A673 (cell line): Measurements from ENCODE around the gene DCAF8. TPM values are rescaled to one million over a fixed set of nuclear protein-coding genes. Genes with fewer than 3 reads are reported as not detected.

Experiments used
- BruUV-seq: library from RNA; stranded (reverse); fragments of 400-500 nt; replicated peaks from 2 replicates; lab custom pipeline; 2021; lab: Mats Ljungman, UMichigan
- CTCF ChIA-PET: fragments of 300-600 bp; sonication (Branson Sonifier 250); formaldehyde crosslinking; loops from one replicate; lab custom pipeline; 2022; ENCODE audit warnings: antibody characterized with exemption; lab: Charles Lee
- POLR2A ChIA-PET: fragments of 300-600 bp; sonication (Branson Sonifier 250); formaldehyde crosslinking; loops from one replicate; lab custom pipeline; 2022; ENCODE audit warnings: antibody characterized with exemption; ENCODE audit not compliant: low non-redundant PET; lab: Charles Lee
- DNase-seq: peaks from one replicate; pipeline ENCODE4 v3.0.0-alpha.2; 2015; ENCODE audit warnings: low spot score
- H3K27ac ChIP-seq: fragments of 200-600 bp; sonication (generic); 2 replicates; pipeline ENCODE4 v1.5.1; 2016; ENCODE audit warnings: mixed run types, low read depth, mild to moderate bottlenecking, mixed read lengths, antibody characterized with exemption, low read length; ENCODE audit not compliant: poor library complexity, severe bottlenecking
- H3K27me3 ChIP-seq: fragments of 200-600 bp; sonication (generic); replicated peaks from 2 replicates; pipeline ENCODE4 v1.6.1; 2017; ENCODE audit warnings: mixed run types, low read depth, mild to moderate bottlenecking, mixed read lengths, antibody characterized with exemption, low read length; ENCODE audit not compliant: insufficient read depth, poor library complexity
- H3K36me3 ChIP-seq: fragments of 200-600 bp; sonication (generic); 2 replicates; pipeline ENCODE4 v1.6.1; 2016; ENCODE audit warnings: mixed run types, mild to moderate bottlenecking, mixed read lengths, antibody characterized with exemption, low read length; ENCODE audit not compliant: insufficient read depth, poor library complexity, severe bottlenecking
- H3K4me1 ChIP-seq: fragments of 200-600 bp; sonication (generic); 2 replicates; pipeline ENCODE4 v1.6.1; 2017; ENCODE audit warnings: mixed run types, mild to moderate bottlenecking, mixed read lengths, antibody characterized with exemption, low read length; ENCODE audit not compliant: insufficient read depth, poor library complexity, severe bottlenecking
- H3K4me3 ChIP-seq: fragments of 200-600 bp; sonication (generic); 2 replicates; pipeline ENCODE4 v1.5.1; 2016; ENCODE audit warnings: low read depth, mixed run types, mild to moderate bottlenecking, mixed read lengths, low read length; ENCODE audit not compliant: poor library complexity, severe bottlenecking
- H3K9me3 ChIP-seq: fragments of 200-600 bp; sonication (generic); 2 replicates; pipeline ENCODE4 v1.6.1; 2016; ENCODE audit warnings: mixed run types, low read depth, mild to moderate bottlenecking, mixed read lengths, antibody characterized with exemption, low read length; ENCODE audit not compliant: poor library complexity, severe bottlenecking
- EZH2 ChIP-seq: fragments of 200-600 bp; sonication (generic); IDR thresholded peaks from 2 replicates; pipeline ENCODE4 v1.6.1; 2017; ENCODE audit warnings: borderline replicate concordance, low read depth, mild to moderate bottlenecking, mixed read lengths, antibody characterized with exemption, low read length; ENCODE audit not compliant: poor library complexity, severe bottlenecking
- intact Hi-C: fragments of 100-400 bp; cut with micrococcal nuclease; formaldehyde crosslinking; loops from one replicate; pipeline ENCODE4 v1.10.0; 2022; ENCODE audit not compliant: unreplicated experiment
- total RNA-seq: library from RNA; stranded (reverse); gene quantifications from 2 replicates; pipeline ENCODE4 v1.2.3, GENCODE V29; 2021
- TF ChIP-seq, protein P1 (sequence below): fragments of 300-800, 200-600 bp; sonication (generic); conservative IDR thresholded peaks from 2 replicates; pipeline ENCODE4 v1.5.1; 2017; ENCODE audit warnings: low read depth, mild to moderate bottlenecking, antibody characterized with exemption, low read length, moderate library complexity, mixed read lengths

DCAF8 gene
- total RNA-seq, 1 experiment from 2014 or later, result 108 TPM

DNA sequence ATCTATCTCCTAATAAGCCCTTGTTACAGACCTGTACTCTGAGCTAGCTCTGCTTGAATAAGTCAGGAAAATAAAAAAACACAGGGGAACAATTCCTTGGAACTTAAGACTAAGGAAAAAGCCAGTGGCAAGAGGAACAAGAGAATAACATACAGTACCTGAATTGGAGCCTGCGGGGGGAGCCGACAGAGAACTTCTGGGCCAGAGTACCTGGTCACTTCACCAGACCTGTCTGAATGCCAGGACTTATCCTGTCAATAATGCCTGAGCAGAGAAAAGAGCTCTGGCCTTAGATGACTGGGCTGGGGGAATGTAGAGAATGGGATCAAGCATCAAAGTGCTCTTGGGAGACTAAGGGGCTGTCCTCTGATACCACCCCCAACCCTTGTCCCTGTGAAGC is 42.0 kb downstream of the DCAF8 start:
- no peaks in the 10 kb centered on the region for H3K4me1 ChIP-seq
- ChIA-PET CTCF (interaction anchor here (1.1 to 1.6 kb wide), 2 partner anchors 9 to 119 kb away, joined by 3 to 12 read pairs; no protein-coding TSS in a partner anchor), POLR2A (no interaction called here)
- H3K36me3 ChIP-seq, result peaks cover 93% of the 10 kb centered on the region
- H3K9me3 ChIP-seq, result no peaks in the 10 kb centered on the region
- intact Hi-C loops, result no loop called here
- BruUV-seq, result no TSS peak
- no peak overlapping the region for H3K27ac ChIP-seq
- no peak overlapping the region for H3K4me3 ChIP-seq
- no peaks in the 10 kb centered on the region for H3K27me3 ChIP-seq
- DNase-seq, result no peak
- TF ChIP-seq, protein P1, sequence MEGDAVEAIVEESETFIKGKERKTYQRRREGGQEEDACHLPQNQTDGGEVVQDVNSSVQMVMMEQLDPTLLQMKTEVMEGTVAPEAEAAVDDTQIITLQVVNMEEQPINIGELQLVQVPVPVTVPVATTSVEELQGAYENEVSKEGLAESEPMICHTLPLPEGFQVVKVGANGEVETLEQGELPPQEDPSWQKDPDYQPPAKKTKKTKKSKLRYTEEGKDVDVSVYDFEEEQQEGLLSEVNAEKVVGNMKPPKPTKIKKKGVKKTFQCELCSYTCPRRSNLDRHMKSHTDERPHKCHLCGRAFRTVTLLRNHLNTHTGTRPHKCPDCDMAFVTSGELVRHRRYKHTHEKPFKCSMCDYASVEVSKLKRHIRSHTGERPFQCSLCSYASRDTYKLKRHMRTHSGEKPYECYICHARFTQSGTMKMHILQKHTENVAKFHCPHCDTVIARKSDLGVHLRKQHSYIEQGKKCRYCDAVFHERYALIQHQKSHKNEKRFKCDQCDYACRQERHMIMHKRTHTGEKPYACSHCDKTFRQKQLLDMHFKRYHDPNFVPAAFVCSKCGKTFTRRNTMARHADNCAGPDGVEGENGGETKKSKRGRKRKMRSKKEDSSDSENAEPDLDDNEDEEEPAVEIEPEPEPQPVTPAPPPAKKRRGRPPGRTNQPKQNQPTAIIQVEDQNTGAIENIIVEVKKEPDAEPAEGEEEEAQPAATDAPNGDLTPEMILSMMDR, result no peak
- no peak for TF ChIP-seq EZH2

GRCh38 chr1:160219062-160219929 is 43.1 kb downstream of the DCAF8 start:
- intact Hi-C loops, result no loop called here
- TF ChIP-seq EZH2, result no peak
- TF ChIP-seq, protein P1, result 0 out of 2 replicates have a peak, but pooled peaks have one; percentile 35
- ChIA-PET CTCF (interaction anchor here (0.8 to 1.6 kb wide), 4 partner anchors 8 to 133 kb away, joined by 3 to 12 read pairs (median 4); no protein-coding TSS in a partner anchor), POLR2A (no interaction called here)
- no peak overlapping the region for H3K27ac ChIP-seq
- H3K27me3 ChIP-seq, result no peaks in the 10 kb centered on the region
- no peaks in the 10 kb centered on the region for H3K9me3 ChIP-seq
- H3K36me3 ChIP-seq, result peaks cover 91% of the 10 kb centered on the region
- peak; percentile 40 for DNase-seq
- no peak overlapping the region for H3K4me3 ChIP-seq
- no TSS peak for BruUV-seq
- H3K4me1 ChIP-seq, result no peaks in the 10 kb centered on the region

- no peaks in the 10 kb centered on the region for H3K9me3 ChIP-seq
- no peak overlapping the region for H3K4me3 ChIP-seq
- BruUV-seq, result no TSS peak
- intact Hi-C loops, result no loop called here
- DNase-seq, result no peak
- CTCF ChIA-PET, result no interaction called here
- H3K4me1 ChIP-seq, result no peaks in the 10 kb centered on the region
- no peaks in the 10 kb centered on the region for H3K27me3 ChIP-seq
- POLR2A ChIA-PET, result no interaction called here
- TF ChIP-seq, protein P1, result no peak
- TF ChIP-seq EZH2, result no peak
- no peak overlapping the region for H3K27ac ChIP-seq
- peaks cover 92% of the 10 kb centered on the region for H3K36me3 ChIP-seq
These were observed 44.8 kb downstream of the DCAF8 start for GRCh38 chr1:160217481-160218051.
